H1 (cell line): ENCODE results near the gene IGFBP4. TPM values are rescaled to one million over a fixed set of nuclear protein-coding genes. Genes with fewer than 3 reads are reported as not detected.

Source experiments
- CTCF ChIA-PET: fragments of 300-600 bp; sonication (Branson Sonifier 250); formaldehyde crosslinking; loops from one replicate; lab custom pipeline; 2021; ENCODE audit not compliant: partially characterized antibody; lab: Charles Lee
- POLR2A ChIA-PET: fragments of 300-600 bp; sonication (Branson Sonifier 250); formaldehyde crosslinking; loops from one replicate; lab custom pipeline; 2021; ENCODE audit warnings: inconsistent platforms; ENCODE audit not compliant: partially characterized antibody; lab: Charles Lee
- DNase-seq, 2 experiments: peaks; one replicate each; pipeline versions ENCODE4 v3.0.0 to v3.0.0-alpha.2; 2010 to 2022; ENCODE audit warnings: low spot score in 2 of 2, low read depth in 1 of 2, mixed read lengths in 1 of 2
- FAIRE-seq: peaks from 2 replicates; lab custom pipeline; 2011; peaks lifted over from hg19 to GRCh38; lab: Jason Lieb, UNC
- H2AFZ ChIP-seq: 2 replicates; pipeline ENCODE4 v1.8.1; 2012; ENCODE audit warnings: low read length, inconsistent platforms
- H2AK5ac ChIP-seq: 2 replicates; pipeline ENCODE4 v1.6.1; 2013; ENCODE audit warnings: low read depth, low read length
- H2BK120ac ChIP-seq: replicated peaks from 2 replicates; pipeline ENCODE3; 2013; ENCODE audit warnings: low read depth, low read length, inconsistent platforms
- H2BK12ac ChIP-seq: 2 replicates; pipeline ENCODE4 v1.6.1; 2013; ENCODE audit warnings: low read depth, low read length
- H2BK15ac ChIP-seq: 2 replicates; pipeline ENCODE4 v1.6.1; 2013; ENCODE audit warnings: low read length
- H2BK20ac ChIP-seq: 2 replicates; pipeline ENCODE4 v1.6.1; 2013; ENCODE audit warnings: low read length
- H2BK5ac ChIP-seq: 2 replicates; pipeline ENCODE4 v1.6.1; 2013; ENCODE audit warnings: low read depth, low read length
- H3K14ac ChIP-seq: 2 replicates; pipeline ENCODE4 v1.6.1; 2013; ENCODE audit warnings: inconsistent platforms; ENCODE audit not compliant: insufficient read length
- H3K18ac ChIP-seq: 2 replicates; pipeline ENCODE4 v1.6.1; 2013; ENCODE audit warnings: low read length; ENCODE audit errors: extremely low read depth
- H3K23ac ChIP-seq: 2 replicates; pipeline ENCODE4 v1.6.1; 2013; ENCODE audit warnings: inconsistent platforms; ENCODE audit not compliant: insufficient read length
- H3K23me2 ChIP-seq: 2 replicates; pipeline ENCODE4 v1.6.1; 2013; ENCODE audit warnings: low read depth, low read length
- H3K27ac ChIP-seq: 2 replicates; pipeline ENCODE4 v1.6.1; 2011; ENCODE audit warnings: low read depth, low read length, inconsistent platforms
- H3K27me3 ChIP-seq, 4 experiments: replicated peaks in 1 of 4; 1 replicate in 1 of 4; 2 replicates in 3 of 4; pipeline versions ENCODE4 v1.6.1 to v1.8.1; 2011 to 2013; ENCODE audit warnings: low read length in 3 of 4, mild to moderate bottlenecking in 3 of 4, inconsistent platforms in 2 of 4, mixed read lengths in 2 of 4, moderate library complexity in 1 of 4; ENCODE audit not compliant: control insufficient read depth in 3 of 4, insufficient read depth in 3 of 4; ENCODE audit errors: extremely low read depth in 1 of 4
- H3K36me3 ChIP-seq, 4 experiments: 2 replicates each; pipeline versions ENCODE4 v1.6.1 to v1.8.1; 2011 to 2013; ENCODE audit warnings: mild to moderate bottlenecking in 4 of 4, low read length in 3 of 4, moderate library complexity in 2 of 4, control low read depth in 1 of 4, inconsistent platforms in 1 of 4; ENCODE audit not compliant: insufficient read depth in 4 of 4, control insufficient read depth in 2 of 4
- H3K4ac ChIP-seq: replicated peaks from 2 replicates; pipeline ENCODE3; 2013; ENCODE audit warnings: low read length, low read depth, mixed read lengths, inconsistent platforms; ENCODE audit not compliant: insufficient read length
- H3K4me1 ChIP-seq, 4 experiments: replicated peaks in 1 of 4; 1 replicate in 1 of 4; 2 replicates in 3 of 4; pipeline versions ENCODE4 v1.6.1 to v1.8.1; 2011 to 2013; ENCODE audit warnings: low read length in 3 of 4, inconsistent platforms in 2 of 4, mixed read lengths in 1 of 4; ENCODE audit not compliant: insufficient read depth in 4 of 4, control insufficient read depth in 3 of 4
- H3K4me2 ChIP-seq, 2 experiments: 2 replicates each; pipeline versions ENCODE4 v1.6.1 to v1.8.1; 2011 to 2013; ENCODE audit warnings: low read depth in 2 of 2, low read length in 2 of 2, control low read depth in 1 of 2, inconsistent platforms in 1 of 2, mild to moderate bottlenecking in 1 of 2; ENCODE audit not compliant: insufficient read depth in 1 of 2
- H3K4me3 ChIP-seq, 4 experiments: fragments of 200-600, 300-600 bp in 1 of 4; sonication (generic), shearing (Covaris generic), sonication (Bioruptor Twin) in 1 of 4; 2 replicates each; pipeline versions ENCODE4 v1.5.1 to v1.8.1; 2011 to 2016; ENCODE audit warnings: low read length in 4 of 4, low read depth in 3 of 4, control low read depth in 2 of 4, inconsistent platforms in 2 of 4, mild to moderate bottlenecking in 2 of 4, mixed read lengths in 1 of 4, moderate library complexity in 1 of 4; ENCODE audit not compliant: insufficient read depth in 2 of 4; ENCODE audit errors: extremely low read depth in 1 of 4
- H3K56ac ChIP-seq: replicated peaks from 2 replicates; pipeline ENCODE3; 2013; ENCODE audit warnings: low read depth, mild to moderate bottlenecking, mixed read lengths, low read length, inconsistent platforms; ENCODE audit not compliant: insufficient read length
- H3K79me1 ChIP-seq: 2 replicates; pipeline ENCODE4 v1.6.1; 2013; ENCODE audit warnings: low read depth, low read length, control low read depth
- H3K79me2 ChIP-seq, 2 experiments: 2 replicates each; pipeline versions ENCODE4 v1.6.1 to v1.8.1; 2012 to 2013; ENCODE audit warnings: low read length in 2 of 2, mild to moderate bottlenecking in 2 of 2, inconsistent platforms in 1 of 2; ENCODE audit not compliant: insufficient read depth in 2 of 2, control insufficient read depth in 1 of 2
- H3K9ac ChIP-seq, 4 experiments: replicated peaks in 1 of 4; 1 replicate in 1 of 4; 2 replicates in 3 of 4; pipeline versions ENCODE4 v1.6.1 to v1.8.1; 2011 to 2013; ENCODE audit warnings: low read depth in 3 of 4, low read length in 3 of 4, control low read depth in 2 of 4, mild to moderate bottlenecking in 2 of 4, moderate library complexity in 2 of 4, inconsistent platforms in 1 of 4; ENCODE audit errors: extremely low read depth in 1 of 4
- H3K9me3 ChIP-seq, 2 experiments: 2 replicates each; pipeline versions ENCODE4 v1.6.1 to v1.8.1; 2012 to 2013; ENCODE audit warnings: mild to moderate bottlenecking in 2 of 2, moderate library complexity in 2 of 2, control low read depth in 1 of 2, inconsistent platforms in 1 of 2, low read depth in 1 of 2, low read length in 1 of 2, mixed read lengths in 1 of 2; ENCODE audit not compliant: insufficient read depth in 2 of 2
- H4K20me1 ChIP-seq, 2 experiments: replicated peaks in 1 of 2; 2 replicates each; pipeline versions ENCODE3 to v1.8.1; 2011 to 2013; ENCODE audit warnings: inconsistent platforms in 2 of 2, low read length in 2 of 2, mild to moderate bottlenecking in 1 of 2; ENCODE audit not compliant: insufficient read depth in 2 of 2, control insufficient read depth in 1 of 2
- H4K5ac ChIP-seq: 2 replicates; pipeline ENCODE4 v1.6.1; 2013; ENCODE audit warnings: low read length, low read depth, mixed read lengths, inconsistent platforms; ENCODE audit not compliant: insufficient read length
- H4K8ac ChIP-seq: 2 replicates; pipeline ENCODE4 v1.8.0; 2013; ENCODE audit warnings: mild to moderate bottlenecking, moderate library complexity, low read length, inconsistent platforms; ENCODE audit not compliant: insufficient read depth; ENCODE audit errors: extremely low read depth
- H4K91ac ChIP-seq: replicated peaks from 2 replicates; pipeline ENCODE3; 2013; ENCODE audit warnings: low read length, mixed read lengths, inconsistent platforms; ENCODE audit not compliant: insufficient read length
- CHD2 ChIP-seq: IDR thresholded peaks from 2 replicates; pipeline ENCODE4 v1.6.1; 2012; ENCODE audit warnings: low read length, improper control_type of control experiment
- EP300 ChIP-seq, 2 experiments: IDR thresholded peaks; 1 replicate in 1 of 2; 2 replicates in 1 of 2; pipeline ENCODE4 v1.6.1; 2011 to 2012; ENCODE audit warnings: low read depth in 2 of 2, low read length in 2 of 2, mild to moderate bottlenecking in 2 of 2, borderline replicate concordance in 1 of 2, inconsistent platforms in 1 of 2, moderate library complexity in 1 of 2
- KDM1A ChIP-seq: fragments of 200-600, 300-600 bp; sonication (generic); IDR thresholded peaks from 2 replicates; pipeline ENCODE4 v1.7.1; 2016; ENCODE audit warnings: mild to moderate bottlenecking, low read length, borderline replicate concordance
- RXRA ChIP-seq: IDR thresholded peaks from 2 replicates; pipeline ENCODE4 v1.6.1; 2011; ENCODE audit warnings: low read depth, mild to moderate bottlenecking, low read length, moderate library complexity; ENCODE audit not compliant: insufficient read depth
- SIRT6 ChIP-seq: IDR thresholded peaks from one replicate; pipeline ENCODE4 v1.7.1; 2012; ENCODE audit warnings: low read length, inconsistent platforms
- WGBS, 2 experiments: shearing (Covaris generic) in 1 of 2; methylation state at CpG; one replicate each; pipeline versions ENCODE4 v1.1.6 to v1.1.7; 2013 to 2015; ENCODE audit warnings: low lambda C conversion rate in 2 of 2, mixed read lengths in 2 of 2, inconsistent platforms in 1 of 2, low coverage in 1 of 2, missing lambda C conversion rate in 1 of 2; ENCODE audit not compliant: insufficient replicate concordance in 2 of 2, insufficient coverage in 1 of 2, insufficient read length in 1 of 2; ENCODE audit errors: extremely low coverage in 1 of 2, missing lambda C conversion rate in 1 of 2; 5-methylcytosine and 5-hydroxymethylcytosine counted together
- polyA plus RNA-seq, 7 experiments: library from polyadenylated mRNA; depleted of rRNA in 3 of 7; stranded (reverse) in 5 of 7; unstranded in 2 of 7; fragments of >200 nt in 5 of 7; fragments of 200-250 nt in 2 of 7; gene quantifications; 1 replicate in 5 of 7; 2 replicates in 1 of 7; 4 replicates in 1 of 7; pipeline versions ENCODE4 v1.2.1 to v1.2.3, GENCODE V29; 2011 to 2013; ENCODE audit warnings: missing spikeins in 2 of 7, mixed read lengths in 2 of 7
- total RNA-seq: library from RNA; stranded (reverse); fragmentation: NEBNext Ultra II Directional; extraction: Animal tissue kit (Norgen Biotek cat#: 25700); gene quantifications from 2 replicates; pipeline ENCODE4 v1.2.1, GENCODE V29; 2021

The IGFBP4 gene
- total and polyA plus RNA-seq, 2 of the 8 experiments (the other 6 are each of a cell fraction or from before 2014, with no cell fraction given) = 85.5 to 105 TPM

- no peak for FAIRE-seq
- no peaks in the 10 kb centered on the region for H3K79me2 ChIP-seq
These were observed 50.4 kb downstream of the IGFBP4 start for GRCh38 chr17:40493697-40494096.

More at GRCh38 chr17:40493697-40494096, 50.4 kb downstream of the IGFBP4 start:
- Histone ChIP-seq H3K36me3 (no peaks in the 10 kb centered on the region), H3K23me2 (no peaks in the 10 kb centered on the region), H2BK12ac (peak overlapping the region; percentile 91), H3K9me3 (no peaks in the 10 kb centered on the region), H3K18ac (0 out of 2 replicates have a peak overlapping the region, but pooled peaks have one; percentile 65), H2BK120ac (peak overlapping the region; percentile 60), H3K9ac (no peak overlapping the region), H3K56ac (no peak overlapping the region), H2AK5ac (peak overlapping the region; percentile 65; the same call in 1 of the 2 replicates), H3K79me1 (no peaks in the 10 kb centered on the region), H3K23ac (no peak overlapping the region), H4K8ac (no peak overlapping the region), H3K4ac (peak overlapping the region; percentile 74), H3K27ac (no peak overlapping the region), H3K27me3 (no peaks in the 10 kb centered on the region; a peak in 1 of 7 replicates), H3K4me3 (no peak overlapping the region), H3K4me2 (no peak overlapping the region), H2BK20ac (peak overlapping the region; percentile 80; the same call in 1 of the 2 replicates), H3K14ac (no peak overlapping the region), H4K20me1 (no peaks in the 10 kb centered on the region), H4K5ac (no peak overlapping the region), H2BK5ac (peak overlapping the region; percentile 92; the same call in 1 of the 2 replicates), H2AFZ (no peak overlapping the region), H4K91ac (peak overlapping the region; percentile 50), H3K4me1 (peaks cover 14 to 31% (median 25%) of the 10 kb centered on the region in 4 experiments), H2BK15ac (peak overlapping the region; percentile 95; the same call in 1 of the 2 replicates)
- DNase-seq = no peak
- TF ChIP-seq KDM1A = no peak
- no peak for TF ChIP-seq EP300 (IDR thresholded peaks at IDR 0.05; ENCODE audit: borderline replicate concordance in 1 of 2, low read depth in 2 of 2, low read length in 2 of 2)
- TF ChIP-seq CHD2 = no peak
- no peak for TF ChIP-seq SIRT6
- no peak for TF ChIP-seq RXRA
- POLR2A ChIA-PET = interaction anchor here (0.9 to 2.2 kb wide), 4 partner anchors 23 to 76 kb away, joined by 3 to 9 read pairs (median 4); partner anchors contain the start of gene TOP2A
- 96% methylated on average over 4 of the region's 4 CpGs; no CpG with 5 or more reads in 1 of the 2 experiments for WGBS, 2 experiments
- CTCF ChIA-PET = interaction anchor here (1.0 to 7.6 kb wide), 8 partner anchors 14 to 131 kb away, joined by 3 to 46 read pairs (median 4); no protein-coding TSS in a partner anchor
